ENCODE measurements around the gene PPP1R13B.

PPP1R13B gene, protein sequence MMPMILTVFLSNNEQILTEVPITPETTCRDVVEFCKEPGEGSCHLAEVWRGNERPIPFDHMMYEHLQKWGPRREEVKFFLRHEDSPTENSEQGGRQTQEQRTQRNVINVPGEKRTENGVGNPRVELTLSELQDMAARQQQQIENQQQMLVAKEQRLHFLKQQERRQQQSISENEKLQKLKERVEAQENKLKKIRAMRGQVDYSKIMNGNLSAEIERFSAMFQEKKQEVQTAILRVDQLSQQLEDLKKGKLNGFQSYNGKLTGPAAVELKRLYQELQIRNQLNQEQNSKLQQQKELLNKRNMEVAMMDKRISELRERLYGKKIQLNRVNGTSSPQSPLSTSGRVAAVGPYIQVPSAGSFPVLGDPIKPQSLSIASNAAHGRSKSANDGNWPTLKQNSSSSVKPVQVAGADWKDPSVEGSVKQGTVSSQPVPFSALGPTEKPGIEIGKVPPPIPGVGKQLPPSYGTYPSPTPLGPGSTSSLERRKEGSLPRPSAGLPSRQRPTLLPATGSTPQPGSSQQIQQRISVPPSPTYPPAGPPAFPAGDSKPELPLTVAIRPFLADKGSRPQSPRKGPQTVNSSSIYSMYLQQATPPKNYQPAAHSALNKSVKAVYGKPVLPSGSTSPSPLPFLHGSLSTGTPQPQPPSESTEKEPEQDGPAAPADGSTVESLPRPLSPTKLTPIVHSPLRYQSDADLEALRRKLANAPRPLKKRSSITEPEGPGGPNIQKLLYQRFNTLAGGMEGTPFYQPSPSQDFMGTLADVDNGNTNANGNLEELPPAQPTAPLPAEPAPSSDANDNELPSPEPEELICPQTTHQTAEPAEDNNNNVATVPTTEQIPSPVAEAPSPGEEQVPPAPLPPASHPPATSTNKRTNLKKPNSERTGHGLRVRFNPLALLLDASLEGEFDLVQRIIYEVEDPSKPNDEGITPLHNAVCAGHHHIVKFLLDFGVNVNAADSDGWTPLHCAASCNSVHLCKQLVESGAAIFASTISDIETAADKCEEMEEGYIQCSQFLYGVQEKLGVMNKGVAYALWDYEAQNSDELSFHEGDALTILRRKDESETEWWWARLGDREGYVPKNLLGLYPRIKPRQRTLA

DNA sequence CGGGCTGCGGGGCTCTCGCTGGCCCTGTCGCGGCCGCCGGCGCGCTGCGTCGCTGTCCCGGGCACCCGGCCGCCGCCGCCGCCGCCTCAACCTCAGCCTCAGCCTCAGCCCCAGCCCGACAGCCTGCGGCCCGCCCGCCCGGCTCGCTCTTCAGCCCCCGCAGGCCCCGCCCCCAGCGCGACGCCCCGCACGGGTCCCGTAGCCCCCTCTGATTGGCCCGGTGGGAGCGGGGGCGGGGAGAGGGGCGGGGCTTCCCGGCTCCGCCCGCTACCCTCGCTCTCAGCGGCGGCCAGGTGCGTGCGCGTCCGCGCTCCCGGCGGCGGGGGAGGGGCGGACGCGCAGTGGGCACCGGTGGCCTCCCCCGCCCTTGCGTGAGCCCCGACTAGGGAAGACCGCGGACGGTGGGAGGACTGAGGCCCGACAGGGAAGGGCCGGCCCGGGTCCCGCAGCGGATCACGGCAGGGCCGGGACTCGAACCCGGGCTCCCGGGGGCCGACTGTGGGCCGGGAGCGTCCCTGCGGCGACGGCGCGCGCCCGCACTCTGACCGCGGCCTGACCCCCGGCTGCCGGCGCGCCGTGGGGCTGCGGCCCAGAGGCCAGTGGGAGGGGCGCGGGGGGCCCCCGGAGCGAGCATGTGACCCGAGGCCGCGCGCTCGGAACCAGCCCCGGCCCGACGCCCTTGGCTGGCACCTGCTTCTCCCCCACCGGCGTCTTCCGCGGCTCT, at the start of gene PPP1R13B:
TSS of gene PPP1R13B (minus strand) at position 125 of the 724 bp plus-strand sequence. CDS start 268 bp downstream, outside the sequence.
- no peaks in the 10 kb centered on the region for H3K9me3 ChIP-seq (ENCODE audit: control insufficient read depth, insufficient read depth, low read depth, low read length)
- peaks cover 41% of the 10 kb centered on the region for H3K27me3 ChIP-seq (ENCODE audit: control insufficient read depth, insufficient read depth, low read length)
- H3K9ac ChIP-seq (ENCODE audit: low read length): peak within 1 kb of the TSS; percentile 66
- no peaks in the 10 kb centered on the region for H3K36me3 ChIP-seq (ENCODE audit: control insufficient read depth, insufficient read depth, low read length)
- H3K4me1 ChIP-seq (ENCODE audit: control insufficient read depth, insufficient read depth, low read length): peaks cover 12% of the 10 kb centered on the region
- H3K27ac ChIP-seq (ENCODE audit: low read depth, low read length): no peak within 1 kb of the TSS
- H3K4me3 ChIP-seq (ENCODE audit: low read depth, low read length): peak within 1 kb of the TSS; percentile 85

DNA sequence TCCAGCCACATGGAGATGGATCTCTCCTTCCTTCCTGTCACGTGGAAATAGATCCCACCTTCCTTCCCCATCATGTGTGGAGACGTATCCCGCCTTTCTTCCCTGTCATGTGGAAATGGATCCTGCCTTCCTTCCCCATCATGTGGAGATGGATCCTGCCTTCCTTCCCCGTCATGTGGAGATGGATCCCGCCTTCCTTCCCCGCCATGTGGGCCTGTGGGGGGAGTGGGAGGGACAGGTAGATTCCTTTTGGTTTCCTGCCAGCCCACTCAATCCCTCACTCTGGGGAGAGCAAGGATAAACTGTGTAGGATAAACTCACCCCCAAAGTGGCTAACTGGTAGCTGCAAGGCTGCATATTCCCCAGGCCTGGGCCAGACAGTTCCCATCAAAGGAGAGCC, 49.2 kb upstream of the PPP1R13B start:
- no peaks in the 10 kb centered on the region for H3K4me1 ChIP-seq (ENCODE audit: control insufficient read depth, insufficient read depth, low read length)
- peaks cover 9% of the 10 kb centered on the region for H3K9me3 ChIP-seq (ENCODE audit: control insufficient read depth, insufficient read depth, low read depth, low read length)
- H3K9ac ChIP-seq (ENCODE audit: low read length): no peak overlapping the region

DNA sequence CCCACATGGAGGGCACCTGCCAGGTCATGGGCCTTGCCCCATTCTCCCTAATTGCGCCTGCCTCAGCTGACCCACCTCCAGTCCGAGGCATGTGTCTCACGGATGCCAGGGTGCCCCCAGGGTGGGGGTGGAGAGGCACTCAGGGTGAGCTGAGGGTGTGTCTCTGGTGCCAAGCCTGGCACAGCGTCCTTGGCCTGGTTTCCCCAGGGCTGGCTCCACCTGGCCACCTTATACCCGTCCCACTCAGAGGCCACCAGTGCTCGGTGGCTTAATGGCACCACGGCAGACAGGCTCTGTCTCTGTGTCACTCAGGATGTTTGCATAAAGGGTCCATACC, 47.3 kb upstream of the PPP1R13B start:
- Histone ChIP-seq H3K27ac (ENCODE audit: low read depth, low read length) (no peak overlapping the region), H3K4me1 (ENCODE audit: control insufficient read depth, insufficient read depth, low read length) (no peaks in the 10 kb centered on the region; the same call in 1 of the 2 replicates), H3K4me3 (ENCODE audit: low read depth, low read length) (no peak overlapping the region), H3K27me3 (ENCODE audit: control insufficient read depth, insufficient read depth, low read length) (peaks cover 5% of the 10 kb centered on the region; the same call in 1 of the 2 replicates), H3K9ac (ENCODE audit: low read length) (no peak overlapping the region), H3K36me3 (ENCODE audit: control insufficient read depth, insufficient read depth, low read length) (no peaks in the 10 kb centered on the region), H3K9me3 (ENCODE audit: control insufficient read depth, insufficient read depth, low read depth, low read length) (peaks cover 9% of the 10 kb centered on the region)

More for the DNA sequence above, 49.2 kb upstream of the PPP1R13B start:
- no peak overlapping the region for H3K27ac ChIP-seq (ENCODE audit: low read depth, low read length)
- no peak overlapping the region for H3K4me3 ChIP-seq (ENCODE audit: low read depth, low read length)
- H3K27me3 ChIP-seq (ENCODE audit: control insufficient read depth, insufficient read depth, low read length): peaks cover 5% of the 10 kb centered on the region; the same call in 1 of the 2 replicates
- H3K36me3 ChIP-seq (ENCODE audit: control insufficient read depth, insufficient read depth, low read length): no peaks in the 10 kb centered on the region

DNA sequence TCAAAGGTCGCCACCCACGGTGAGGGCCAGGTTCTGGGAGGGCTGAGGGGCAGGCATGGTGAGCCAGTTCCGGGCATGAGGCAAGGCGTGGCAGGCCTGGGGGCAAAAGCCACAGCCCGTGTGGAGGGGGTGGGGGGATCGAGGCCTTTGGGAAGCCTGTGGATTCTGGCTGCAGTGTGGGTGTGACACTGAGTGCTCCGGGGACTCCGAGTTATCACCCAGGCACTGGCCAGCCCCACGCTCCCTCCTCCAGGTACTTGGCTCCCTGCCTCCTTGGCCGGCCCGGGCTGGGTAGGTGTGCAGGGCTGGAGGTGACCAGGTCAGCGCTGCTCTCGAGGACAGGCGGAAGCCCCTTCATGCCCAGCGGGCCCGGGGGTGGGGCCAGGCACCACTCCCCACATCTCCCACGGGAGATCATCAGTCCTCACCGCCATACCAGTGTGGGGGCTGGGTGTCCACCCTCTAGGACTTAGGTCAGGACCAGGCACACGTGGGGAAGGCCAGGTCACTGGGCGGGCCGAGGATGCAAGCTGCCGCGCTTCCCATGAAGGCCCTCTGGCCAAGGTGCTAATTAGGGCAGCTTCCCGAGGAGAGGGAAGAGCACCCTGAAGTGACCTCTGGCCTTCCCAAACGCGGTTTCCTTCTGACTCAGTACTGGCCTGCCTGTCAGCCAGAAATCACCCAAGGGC, 46.8 kb upstream of the PPP1R13B start:
- Histone ChIP-seq H3K4me1 (ENCODE audit: control insufficient read depth, insufficient read depth, low read length) (peaks cover 3% of the 10 kb centered on the region; the same call in 1 of the 2 replicates), H3K27me3 (ENCODE audit: control insufficient read depth, insufficient read depth, low read length) (peaks cover 5% of the 10 kb centered on the region; the same call in 1 of the 2 replicates), H3K27ac (ENCODE audit: low read depth, low read length) (no peak overlapping the region), H3K4me3 (ENCODE audit: low read depth, low read length) (no peak overlapping the region), H3K9me3 (ENCODE audit: control insufficient read depth, insufficient read depth, low read depth, low read length) (peaks cover 9% of the 10 kb centered on the region), H3K36me3 (ENCODE audit: control insufficient read depth, insufficient read depth, low read length) (no peaks in the 10 kb centered on the region), H3K9ac (ENCODE audit: low read length) (no peak overlapping the region)

DNA sequence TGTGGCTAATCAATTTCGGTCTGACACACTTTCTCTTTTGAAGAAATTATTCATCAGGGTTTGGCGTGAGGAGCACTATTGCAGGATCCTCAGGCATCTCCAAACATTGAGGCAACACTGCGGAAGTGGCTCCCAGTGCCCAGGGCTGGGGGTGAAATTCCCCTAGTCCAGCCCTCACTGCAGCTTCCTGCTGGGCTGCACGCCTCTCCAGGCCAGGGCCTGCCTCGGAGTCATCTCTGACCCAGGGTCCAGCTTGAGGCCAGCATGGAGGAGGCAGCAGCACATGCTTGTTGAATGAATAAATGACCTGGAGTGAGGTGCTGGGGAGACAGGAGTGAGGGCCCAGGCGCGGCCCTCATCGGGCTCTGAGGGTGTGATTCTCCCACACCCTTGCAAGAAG, 44.9 kb upstream of the PPP1R13B start:
- H3K9me3 ChIP-seq (ENCODE audit: control insufficient read depth, insufficient read depth, low read depth, low read length): peaks cover 9% of the 10 kb centered on the region
- H3K36me3 ChIP-seq (ENCODE audit: control insufficient read depth, insufficient read depth, low read length): no peaks in the 10 kb centered on the region
- H3K27me3 ChIP-seq (ENCODE audit: control insufficient read depth, insufficient read depth, low read length): peaks cover 5% of the 10 kb centered on the region; the same call in 1 of the 2 replicates
- H3K4me3 ChIP-seq (ENCODE audit: low read depth, low read length): no peak overlapping the region
- H3K4me1 ChIP-seq (ENCODE audit: control insufficient read depth, insufficient read depth, low read length): peaks cover 9% of the 10 kb centered on the region; the same call in 1 of the 2 replicates
- no peak overlapping the region for H3K27ac ChIP-seq (ENCODE audit: low read depth, low read length)
- no peak overlapping the region for H3K9ac ChIP-seq (ENCODE audit: low read length)

DNA sequence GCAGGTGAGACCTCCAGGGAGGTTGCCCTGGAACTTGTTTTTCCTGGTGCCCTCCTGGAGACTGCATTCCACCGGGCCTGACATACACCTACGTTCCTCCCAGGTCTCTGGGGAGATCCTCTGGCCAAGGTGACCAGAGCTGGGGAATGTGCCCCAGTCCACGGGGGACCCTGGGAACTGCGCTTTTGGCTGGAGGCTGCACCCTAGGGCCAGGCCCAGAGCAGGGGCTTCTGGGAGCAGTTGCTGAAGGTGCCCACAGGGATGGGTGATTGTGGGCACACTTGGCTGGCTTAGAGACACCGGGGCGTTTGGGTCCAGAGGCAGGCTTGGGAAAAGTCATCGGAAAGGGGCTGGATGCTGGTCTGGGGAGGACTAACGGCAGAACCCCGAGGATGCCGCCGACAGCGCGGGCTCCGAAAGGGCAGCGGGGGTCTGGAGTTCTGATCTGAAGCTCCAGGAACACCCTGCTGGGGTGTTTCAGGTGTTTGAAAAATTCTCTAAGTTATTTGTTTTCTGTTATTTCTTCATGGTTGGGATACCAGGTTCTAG, 44.4 kb upstream of the PPP1R13B start:
- peaks cover 9% of the 10 kb centered on the region; the same call in 1 of the 2 replicates for H3K4me1 ChIP-seq (ENCODE audit: control insufficient read depth, insufficient read depth, low read length)
- peaks cover 7% of the 10 kb centered on the region for H3K9me3 ChIP-seq (ENCODE audit: control insufficient read depth, insufficient read depth, low read depth, low read length)
- no peak overlapping the region for H3K27ac ChIP-seq (ENCODE audit: low read depth, low read length)
- peaks cover 5% of the 10 kb centered on the region; the same call in 1 of the 2 replicates for H3K27me3 ChIP-seq (ENCODE audit: control insufficient read depth, insufficient read depth, low read length)
- no peak overlapping the region for H3K9ac ChIP-seq (ENCODE audit: low read length)
- no peaks in the 10 kb centered on the region for H3K36me3 ChIP-seq (ENCODE audit: control insufficient read depth, insufficient read depth, low read length)
- H3K4me3 ChIP-seq (ENCODE audit: low read depth, low read length): no peak overlapping the region

DNA sequence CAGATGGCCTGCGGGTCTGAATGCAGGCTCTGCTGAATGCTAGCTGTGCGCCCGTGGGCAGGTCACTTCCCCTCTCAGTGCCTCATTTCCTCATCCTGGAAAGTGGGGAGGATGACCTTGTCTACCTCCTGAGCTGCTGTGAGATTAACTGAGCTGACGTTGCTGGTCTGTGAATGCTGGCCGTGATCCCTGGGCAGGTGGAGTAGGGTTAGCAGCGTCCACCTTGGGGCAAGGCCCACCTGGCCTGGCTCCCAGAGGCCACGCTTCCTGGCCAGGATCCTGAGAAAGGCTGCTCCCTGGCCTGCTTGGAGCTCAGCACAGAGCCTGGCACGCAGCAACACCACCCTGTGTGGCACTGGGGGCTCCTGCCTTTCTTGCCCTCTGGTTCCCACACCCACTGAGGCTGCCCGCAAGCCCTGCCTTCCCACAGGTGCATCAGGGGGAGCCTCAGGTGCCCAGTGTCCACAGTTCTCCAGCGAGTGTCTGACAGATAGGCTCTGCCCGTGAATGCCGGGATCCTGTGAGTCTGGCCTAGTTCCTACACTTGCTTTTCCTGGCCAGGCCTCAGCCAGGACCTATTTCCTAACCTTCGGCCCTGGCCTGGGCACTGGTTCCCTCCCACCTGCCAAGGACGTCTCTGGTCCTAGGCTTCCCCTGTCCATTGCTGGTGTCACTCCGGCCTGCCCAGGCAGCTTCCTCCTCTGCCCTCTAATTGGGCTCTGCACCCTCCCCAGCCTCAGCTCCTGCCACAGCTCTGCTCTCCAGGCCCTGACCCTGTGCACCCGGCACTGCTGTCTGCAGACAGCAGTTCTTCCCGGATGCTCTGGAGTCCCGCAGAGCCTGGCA, 43.7 kb upstream of the PPP1R13B start:
- no peak overlapping the region for H3K4me3 ChIP-seq (ENCODE audit: low read depth, low read length)
- no peak overlapping the region for H3K9ac ChIP-seq (ENCODE audit: low read length)
- H3K27ac ChIP-seq (ENCODE audit: low read depth, low read length): no peak overlapping the region
- H3K4me1 ChIP-seq (ENCODE audit: control insufficient read depth, insufficient read depth, low read length): peaks cover 14% of the 10 kb centered on the region
- H3K27me3 ChIP-seq (ENCODE audit: control insufficient read depth, insufficient read depth, low read length): no peaks in the 10 kb centered on the region
- no peaks in the 10 kb centered on the region for H3K36me3 ChIP-seq (ENCODE audit: control insufficient read depth, insufficient read depth, low read length)
- H3K9me3 ChIP-seq (ENCODE audit: control insufficient read depth, insufficient read depth, low read depth, low read length): 0 out of 2 replicates have a peak, but pooled peaks cover under 1% of the 10 kb centered on the region

DNA sequence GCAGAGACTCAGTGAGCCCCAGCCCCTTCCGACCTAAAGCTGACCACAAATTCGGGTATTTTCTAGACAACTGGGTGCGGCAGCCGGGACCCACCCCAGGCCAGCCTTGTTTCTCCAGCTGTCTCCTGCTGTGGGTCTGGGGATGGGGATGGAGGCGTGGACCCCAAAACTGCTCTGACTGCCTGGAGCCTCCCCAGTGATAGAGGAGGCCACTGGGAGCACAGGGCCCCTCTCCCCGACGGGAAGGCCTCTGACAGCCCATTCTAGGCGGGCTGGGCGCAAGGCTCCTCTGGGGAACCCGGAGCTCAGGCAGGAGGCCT, 42.6 kb upstream of the PPP1R13B start:
- Histone ChIP-seq H3K9me3 (ENCODE audit: control insufficient read depth, insufficient read depth, low read depth, low read length) (no peaks in the 10 kb centered on the region), H3K27ac (ENCODE audit: low read depth, low read length) (no peak overlapping the region), H3K27me3 (ENCODE audit: control insufficient read depth, insufficient read depth, low read length) (no peaks in the 10 kb centered on the region), H3K4me1 (ENCODE audit: control insufficient read depth, insufficient read depth, low read length) (peaks cover 18% of the 10 kb centered on the region), H3K4me3 (ENCODE audit: low read depth, low read length) (no peak overlapping the region), H3K9ac (ENCODE audit: low read length) (no peak overlapping the region), H3K36me3 (ENCODE audit: control insufficient read depth, insufficient read depth, low read length) (no peaks in the 10 kb centered on the region)

DNA sequence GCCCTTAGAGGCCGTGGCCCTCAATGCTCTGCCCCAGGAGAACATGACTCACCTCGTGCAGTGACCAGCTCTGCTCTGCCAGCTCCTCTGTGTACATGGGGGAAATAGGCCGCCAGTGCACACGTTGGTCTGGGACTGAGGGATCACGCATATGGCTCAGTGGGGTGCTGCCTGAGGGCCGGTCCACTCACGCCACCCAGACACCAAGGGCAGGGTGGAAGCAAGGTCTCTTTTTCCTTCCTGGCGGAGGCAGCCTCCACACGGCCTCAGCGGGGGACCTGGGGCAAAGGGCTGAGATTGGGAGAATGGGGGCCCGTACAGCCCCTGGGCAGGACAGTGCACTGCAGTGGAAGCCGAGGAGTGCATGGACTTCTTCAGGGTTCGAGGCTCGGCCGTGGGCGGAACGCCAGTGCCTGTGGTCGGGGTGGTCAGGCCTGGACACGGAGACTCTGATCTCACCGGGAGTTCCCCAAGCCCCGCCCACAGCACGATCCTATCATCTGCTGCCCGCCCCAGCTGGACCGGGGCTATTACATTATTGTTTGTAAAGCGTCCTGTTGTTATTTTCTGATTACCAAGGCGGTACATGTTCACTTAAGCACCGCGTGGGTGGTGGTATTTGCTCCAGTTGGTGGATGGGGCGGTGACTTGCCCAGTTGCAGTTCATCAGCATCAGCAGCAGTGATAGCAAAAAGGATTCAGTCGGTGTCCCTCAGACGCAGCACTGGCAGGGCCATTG, 42.1 kb upstream of the PPP1R13B start:
- H3K4me1 ChIP-seq (ENCODE audit: control insufficient read depth, insufficient read depth, low read length): peaks cover 18% of the 10 kb centered on the region
- H3K36me3 ChIP-seq (ENCODE audit: control insufficient read depth, insufficient read depth, low read length): no peaks in the 10 kb centered on the region
- H3K27ac ChIP-seq (ENCODE audit: low read depth, low read length): no peak overlapping the region
- no peaks in the 10 kb centered on the region for H3K27me3 ChIP-seq (ENCODE audit: control insufficient read depth, insufficient read depth, low read length)
- no peaks in the 10 kb centered on the region for H3K9me3 ChIP-seq (ENCODE audit: control insufficient read depth, insufficient read depth, low read depth, low read length)
- H3K4me3 ChIP-seq (ENCODE audit: low read depth, low read length): no peak overlapping the region
- no peak overlapping the region for H3K9ac ChIP-seq (ENCODE audit: low read length)

Data from HUES6 (cell line).